ENCODE measurements around the gene CHRM4.
A peak's percentile ranks its signal among the peaks of the same experiment; 100 is the strongest.

CHRM4 gene

GRCh38 chr11:46359953-46360352 is 31.6 kb downstream of the CHRM4 start:
- DNase-seq (ENCODE audit: low read depth) = peak; percentile 23
- H3K4me3 ChIP-seq (ENCODE audit: low read length) = no peak overlapping the region
- TF ChIP-seq CTCF (conservative IDR thresholded peaks at IDR 0.05; ENCODE audit: low read length) = no peak

- H3K4me3 ChIP-seq (ENCODE audit: low read length) = no peak overlapping the region
- DNase-seq (ENCODE audit: low read depth) = no peak
- no peak for TF ChIP-seq CTCF (conservative IDR thresholded peaks at IDR 0.05; ENCODE audit: low read length)
These were observed 34.1 kb downstream of the CHRM4 start for GRCh38 chr11:46357483-46357936.

GRCh38 chr11:46356924-46357482 is 34.6 kb downstream of the CHRM4 start:
- peak; percentile 48 for DNase-seq (ENCODE audit: low read depth)
- no peak overlapping the region for H3K4me3 ChIP-seq (ENCODE audit: low read length)
- no peak for TF ChIP-seq CTCF (conservative IDR thresholded peaks at IDR 0.05; ENCODE audit: low read length)

GRCh38 chr11:46353698-46354097 is 37.9 kb downstream of the CHRM4 start:
- H3K4me3 ChIP-seq (ENCODE audit: low read length) = no peak overlapping the region
- TF ChIP-seq CTCF (conservative IDR thresholded peaks at IDR 0.05; ENCODE audit: low read length) = no peak
- peak; percentile 26 for DNase-seq (ENCODE audit: low read depth)

GRCh38 chr11:46352063-46352841 is 39.3 kb downstream of the CHRM4 start:
- TF ChIP-seq CTCF (conservative IDR thresholded peaks at IDR 0.05; ENCODE audit: low read length) = peak; percentile 64
- no peak for DNase-seq (ENCODE audit: low read depth)
- no peak overlapping the region for H3K4me3 ChIP-seq (ENCODE audit: low read length)

- DNase-seq (ENCODE audit: low read depth) = no peak
- no peak for TF ChIP-seq CTCF (conservative IDR thresholded peaks at IDR 0.05; ENCODE audit: low read length)
- H3K4me3 ChIP-seq (ENCODE audit: low read length) = no peak overlapping the region
These were observed 40.0 kb downstream of the CHRM4 start for GRCh38 chr11:46351606-46352005.

- no peak for DNase-seq (ENCODE audit: low read depth)
These were observed 40.4 kb downstream of the CHRM4 start for GRCh38 chr11:46351148-46351547.

More at GRCh38 chr11:46351148-46351547, 40.4 kb downstream of the CHRM4 start:
- H3K4me3 ChIP-seq (ENCODE audit: low read length) = no peak overlapping the region
- no peak for TF ChIP-seq CTCF (conservative IDR thresholded peaks at IDR 0.05; ENCODE audit: low read length)
